ENCODE measurements around the gene YIPF2. TPM values are rescaled to one million over a fixed set of nuclear protein-coding genes. Genes with fewer than 3 reads are reported as not detected.

The YIPF2 gene
- total RNA-seq, 1 donor from 2014 or later = 53.3 TPM

- no peak for DNase-seq (ENCODE audit: low spot score, unreplicated experiment)
- H3K4me1 Mint-ChIP-seq (ENCODE audit: low read depth) = peaks cover 28% of the 10 kb centered on the region
- no peaks in the 10 kb centered on the region for H3K27me3 Mint-ChIP-seq
- H3K27ac Mint-ChIP-seq = peak overlapping the region; percentile 49
- peaks cover 13% of the 10 kb centered on the region for H3K36me3 Mint-ChIP-seq (ENCODE audit: insufficient read depth)
- no peaks in the 10 kb centered on the region for H3K9me3 Mint-ChIP-seq (ENCODE audit: low read depth)
- no peak for TF ChIP-seq CTCF (IDR thresholded peaks at IDR 0.05; ENCODE audit: unreplicated experiment)
- H3K4me3 Mint-ChIP-seq (ENCODE audit: low read depth) = no peak overlapping the region
Observed at GRCh38 chr19:10971107-10971726, 42.8 kb upstream of the YIPF2 start.

- no peaks in the 10 kb centered on the region for H3K9me3 Mint-ChIP-seq (ENCODE audit: low read depth)
- H3K4me3 Mint-ChIP-seq (ENCODE audit: low read depth) = no peak overlapping the region
- H3K27ac Mint-ChIP-seq = peak overlapping the region; percentile 73
- H3K27me3 Mint-ChIP-seq = no peaks in the 10 kb centered on the region
- DNase-seq (ENCODE audit: low spot score, unreplicated experiment) = no peak
- peaks cover 29% of the 10 kb centered on the region for H3K4me1 Mint-ChIP-seq (ENCODE audit: low read depth)
- peaks cover 10% of the 10 kb centered on the region for H3K36me3 Mint-ChIP-seq (ENCODE audit: insufficient read depth)
- no peak for TF ChIP-seq CTCF (IDR thresholded peaks at IDR 0.05; ENCODE audit: unreplicated experiment)
Observed at GRCh38 chr19:10968527-10969135, 40.2 kb upstream of the YIPF2 start.

- H3K9me3 Mint-ChIP-seq (ENCODE audit: low read depth) = no peaks in the 10 kb centered on the region
- no peak overlapping the region for H3K4me3 Mint-ChIP-seq (ENCODE audit: low read depth)
- peaks cover 7% of the 10 kb centered on the region for H3K36me3 Mint-ChIP-seq (ENCODE audit: insufficient read depth)
- H3K4me1 Mint-ChIP-seq (ENCODE audit: low read depth) = peaks cover 35% of the 10 kb centered on the region
- peak overlapping the region; percentile 42 for H3K27ac Mint-ChIP-seq
- DNase-seq (ENCODE audit: low spot score, unreplicated experiment) = no peak
- no peaks in the 10 kb centered on the region for H3K27me3 Mint-ChIP-seq
- TF ChIP-seq CTCF (IDR thresholded peaks at IDR 0.05; ENCODE audit: unreplicated experiment) = no peak
Observed at GRCh38 chr19:10966809-10967208, 38.4 kb upstream of the YIPF2 start.

GRCh38 chr19:10965398-10965797 is 37.0 kb upstream of the YIPF2 start:
- TF ChIP-seq CTCF (IDR thresholded peaks at IDR 0.05; ENCODE audit: unreplicated experiment) = no peak
- Mint-ChIP-seq H3K4me3 (ENCODE audit: low read depth) (no peak overlapping the region), H3K9me3 (ENCODE audit: low read depth) (no peaks in the 10 kb centered on the region), H3K4me1 (ENCODE audit: low read depth) (peaks cover 35% of the 10 kb centered on the region), H3K27ac (peak overlapping the region; percentile 25), H3K36me3 (ENCODE audit: insufficient read depth) (peaks cover 6% of the 10 kb centered on the region), H3K27me3 (no peaks in the 10 kb centered on the region)
- DNase-seq (ENCODE audit: low spot score, unreplicated experiment) = no peak

- Mint-ChIP-seq H3K4me3 (ENCODE audit: low read depth) (peak overlapping the region; percentile 11), H3K27me3 (no peaks in the 10 kb centered on the region), H3K4me1 (ENCODE audit: low read depth) (peaks cover 35% of the 10 kb centered on the region), H3K27ac (no peak overlapping the region), H3K36me3 (ENCODE audit: insufficient read depth) (peaks cover 6% of the 10 kb centered on the region), H3K9me3 (ENCODE audit: low read depth) (no peaks in the 10 kb centered on the region)
- TF ChIP-seq CTCF (IDR thresholded peaks at IDR 0.05; ENCODE audit: unreplicated experiment) = peak; percentile 22
- no peak for DNase-seq (ENCODE audit: low spot score, unreplicated experiment)
Observed at GRCh38 chr19:10964903-10965302, 36.5 kb upstream of the YIPF2 start.
